ENCODE measurements around the gene DKC1. TPM values are rescaled to one million over a fixed set of nuclear protein-coding genes. Genes with fewer than 3 reads are reported as not detected.

Gene DKC1
- total and polyA plus RNA-seq, 2 donors: 34.0 to 43.8 TPM

GRCh38 chrX:154775419-154776349 lies 13.0 kb downstream of the DKC1 start:
- peaks cover 57 to 80% of the 10 kb centered on the region in 2 donors for H3K36me3 ChIP-seq (ENCODE audit: control insufficient read depth in 2 of 2, insufficient read depth in 2 of 2, low read length in 1 of 2)

DNA sequence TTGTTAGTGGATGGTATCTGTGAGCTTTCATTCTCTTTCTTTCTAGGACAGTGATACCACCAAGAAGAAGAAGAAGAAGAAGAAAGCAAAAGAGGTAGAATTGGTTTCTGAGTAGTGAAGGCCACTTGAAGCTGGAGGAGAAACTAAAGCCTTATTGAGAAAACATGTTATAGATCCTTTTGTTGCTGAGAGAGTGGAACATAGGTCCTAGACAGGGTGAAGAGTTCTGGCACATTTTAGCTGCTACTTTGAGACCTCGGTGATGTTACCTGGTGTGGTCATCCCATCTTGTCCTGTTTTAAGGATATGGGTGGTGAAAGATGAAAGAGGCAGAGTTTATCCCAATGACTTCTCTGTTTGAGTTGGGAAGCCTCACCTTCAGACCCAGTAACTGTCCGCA lies 14.1 kb downstream of the DKC1 start:
- no peak for DNase-seq (ENCODE audit: low read depth in 6 of 9, low spot score in 9 of 9)
- H3K27ac ChIP-seq (ENCODE audit: low read depth in 1 of 2, low read length in 1 of 2): no peak overlapping the region
- H3K27me3 ChIP-seq (ENCODE audit: control insufficient read depth in 2 of 2, insufficient read depth in 1 of 2, low read length in 1 of 2): no peaks in the 10 kb centered on the region
- H3K4me1 ChIP-seq (ENCODE audit: control insufficient read depth in 2 of 2, insufficient read depth in 2 of 2, low read length in 2 of 2): no peaks in the 10 kb centered on the region
- 98% methylated on average over 2 of the region's 2 CpGs for WGBS
- H3K9me3 ChIP-seq (ENCODE audit: control insufficient read depth in 2 of 2, insufficient read depth in 1 of 2, low read length in 1 of 2): no peaks in the 10 kb centered on the region
- H3K36me3 ChIP-seq (ENCODE audit: control insufficient read depth in 2 of 2, insufficient read depth in 2 of 2, low read length in 1 of 2): peaks cover 66 to 85% of the 10 kb centered on the region in 2 donors
- H3K4me3 ChIP-seq (ENCODE audit: low read length in 2 of 2): no peak overlapping the region

More at GRCh38 chrX:154775419-154776349, 13.0 kb downstream of the DKC1 start:
- no peaks in the 10 kb centered on the region for H3K4me1 ChIP-seq (ENCODE audit: control insufficient read depth in 2 of 2, insufficient read depth in 2 of 2, low read length in 2 of 2)
- no peaks in the 10 kb centered on the region for H3K9me3 ChIP-seq (ENCODE audit: control insufficient read depth in 2 of 2, insufficient read depth in 1 of 2, low read length in 1 of 2)
- 96% methylated on average over 15 of the region's 15 CpGs for WGBS
- peak overlapping the region in 1 of 2 donors; percentile 18 for H3K27ac ChIP-seq (ENCODE audit: low read depth in 1 of 2, low read length in 1 of 2)
- no peak overlapping the region for H3K4me3 ChIP-seq (ENCODE audit: low read length in 2 of 2)
- H3K27me3 ChIP-seq (ENCODE audit: control insufficient read depth in 2 of 2, insufficient read depth in 1 of 2, low read length in 1 of 2): no peaks in the 10 kb centered on the region
- no peak for DNase-seq (ENCODE audit: low read depth in 6 of 9, low spot score in 9 of 9)

GRCh38 chrX:154779261-154779660 lies 16.6 kb downstream of the DKC1 start:
- no peak overlapping the region for H3K4me3 ChIP-seq (ENCODE audit: low read length in 2 of 2)
- WGBS: 98% methylated on average over 4 of the region's 4 CpGs
- H3K9me3 ChIP-seq (ENCODE audit: control insufficient read depth in 2 of 2, insufficient read depth in 1 of 2, low read length in 1 of 2): no peaks in the 10 kb centered on the region
- no peak for DNase-seq (ENCODE audit: low read depth in 6 of 9, low spot score in 9 of 9)
- peaks cover 0 to 11% of the 10 kb centered on the region in 2 donors for H3K4me1 ChIP-seq (ENCODE audit: control insufficient read depth in 2 of 2, insufficient read depth in 2 of 2, low read length in 2 of 2)
- peaks cover 63 to 83% of the 10 kb centered on the region in 2 donors for H3K36me3 ChIP-seq (ENCODE audit: control insufficient read depth in 2 of 2, insufficient read depth in 2 of 2, low read length in 1 of 2)
- H3K27me3 ChIP-seq (ENCODE audit: control insufficient read depth in 2 of 2, insufficient read depth in 1 of 2, low read length in 1 of 2): no peaks in the 10 kb centered on the region
- H3K27ac ChIP-seq (ENCODE audit: low read depth in 1 of 2, low read length in 1 of 2): no peak overlapping the region

- Histone ChIP-seq H3K27ac (ENCODE audit: low read depth in 1 of 2, low read length in 1 of 2) (no peak overlapping the region), H3K9me3 (ENCODE audit: control insufficient read depth in 2 of 2, insufficient read depth in 1 of 2, low read length in 1 of 2) (no peaks in the 10 kb centered on the region), H3K4me1 (ENCODE audit: control insufficient read depth in 2 of 2, insufficient read depth in 2 of 2, low read length in 2 of 2) (peaks cover 0 to 26% of the 10 kb centered on the region in 2 donors), H3K4me3 (ENCODE audit: low read length in 2 of 2) (no peak overlapping the region), H3K36me3 (ENCODE audit: control insufficient read depth in 2 of 2, insufficient read depth in 2 of 2, low read length in 1 of 2) (peaks cover 57 to 73% of the 10 kb centered on the region in 2 donors), H3K27me3 (ENCODE audit: control insufficient read depth in 2 of 2, insufficient read depth in 1 of 2, low read length in 1 of 2) (no peaks in the 10 kb centered on the region)
- DNase-seq (ENCODE audit: low read depth in 6 of 9, low spot score in 9 of 9): no peak
- WGBS: 98% methylated on average over 9 of the region's 9 CpGs
Measured at GRCh38 chrX:154780968-154781367, 18.3 kb downstream of the DKC1 start.

- WGBS: 69% methylated on average over 13 of the region's 13 CpGs
- Histone ChIP-seq H3K4me3 (ENCODE audit: low read length in 2 of 2) (peak overlapping the region; percentile 5 to 34), H3K36me3 (ENCODE audit: control insufficient read depth in 2 of 2, insufficient read depth in 2 of 2, low read length in 1 of 2) (peaks cover 31 to 51% of the 10 kb centered on the region in 2 donors), H3K4me1 (ENCODE audit: control insufficient read depth in 2 of 2, insufficient read depth in 2 of 2, low read length in 2 of 2) (peaks cover 0 to 31% of the 10 kb centered on the region in 2 donors), H3K27me3 (ENCODE audit: control insufficient read depth in 2 of 2, insufficient read depth in 1 of 2, low read length in 1 of 2) (no peaks in the 10 kb centered on the region), H3K27ac (ENCODE audit: low read depth in 1 of 2, low read length in 1 of 2) (peak overlapping the region; percentile 84 to 86), H3K9me3 (ENCODE audit: control insufficient read depth in 2 of 2, insufficient read depth in 1 of 2, low read length in 1 of 2) (no peaks in the 10 kb centered on the region)
- DNase-seq (ENCODE audit: low read depth in 6 of 9, low spot score in 9 of 9): no peak
Measured at GRCh38 chrX:154784149-154784995, 21.7 kb downstream of the DKC1 start.

DNA sequence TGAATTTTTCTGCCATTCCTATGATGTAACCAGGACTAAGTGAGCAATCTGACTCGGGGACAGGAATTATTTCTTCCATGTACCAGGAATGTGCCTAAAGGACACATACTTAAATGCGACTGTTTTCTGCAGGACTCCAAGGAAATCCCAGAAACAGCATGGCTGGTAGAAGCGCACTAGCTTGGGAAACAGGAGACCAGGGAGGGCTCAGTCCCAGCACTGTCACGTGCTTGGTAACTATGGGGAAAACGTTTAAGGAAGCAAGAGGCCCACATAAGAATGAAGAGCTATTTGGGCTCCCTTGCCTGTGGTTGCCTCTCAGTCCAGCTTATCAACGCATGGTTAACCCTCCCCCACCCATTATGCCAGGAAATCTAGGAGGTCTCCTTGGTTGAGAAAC lies 23.1 kb downstream of the DKC1 start:
- H3K27ac ChIP-seq (ENCODE audit: low read depth in 1 of 2, low read length in 1 of 2): no peak overlapping the region
- WGBS: 58% methylated on average over 6 of the region's 6 CpGs
- no peak for DNase-seq (ENCODE audit: low read depth in 6 of 9, low spot score in 9 of 9)

GRCh38 chrX:154791467-154791866 lies 28.8 kb downstream of the DKC1 start:
- H3K4me1 ChIP-seq (ENCODE audit: control insufficient read depth in 2 of 2, insufficient read depth in 2 of 2, low read length in 2 of 2): peaks cover 2 to 17% of the 10 kb centered on the region in 2 donors
- no peaks in the 10 kb centered on the region for H3K9me3 ChIP-seq (ENCODE audit: control insufficient read depth in 2 of 2, insufficient read depth in 1 of 2, low read length in 1 of 2)
- H3K4me3 ChIP-seq (ENCODE audit: low read length in 2 of 2): no peak overlapping the region
- peaks cover 5 to 30% of the 10 kb centered on the region in 2 donors for H3K36me3 ChIP-seq (ENCODE audit: control insufficient read depth in 2 of 2, insufficient read depth in 2 of 2, low read length in 1 of 2)
- 70% methylated on average over 4 of the region's 4 CpGs for WGBS
- no peaks in the 10 kb centered on the region for H3K27me3 ChIP-seq (ENCODE audit: control insufficient read depth in 2 of 2, insufficient read depth in 1 of 2, low read length in 1 of 2)
- H3K27ac ChIP-seq (ENCODE audit: low read depth in 1 of 2, low read length in 1 of 2): no peak overlapping the region
- no peak for DNase-seq (ENCODE audit: low read depth in 6 of 9, low spot score in 9 of 9)

More for the DNA sequence above, 23.1 kb downstream of the DKC1 start:
- H3K4me1 ChIP-seq (ENCODE audit: control insufficient read depth in 2 of 2, insufficient read depth in 2 of 2, low read length in 2 of 2): peaks cover 0 to 31% of the 10 kb centered on the region in 2 donors
- peaks cover 24 to 51% of the 10 kb centered on the region in 2 donors for H3K36me3 ChIP-seq (ENCODE audit: control insufficient read depth in 2 of 2, insufficient read depth in 2 of 2, low read length in 1 of 2)
- H3K27me3 ChIP-seq (ENCODE audit: control insufficient read depth in 2 of 2, insufficient read depth in 1 of 2, low read length in 1 of 2): no peaks in the 10 kb centered on the region
- no peaks in the 10 kb centered on the region for H3K9me3 ChIP-seq (ENCODE audit: control insufficient read depth in 2 of 2, insufficient read depth in 1 of 2, low read length in 1 of 2)
- no peak overlapping the region for H3K4me3 ChIP-seq (ENCODE audit: low read length in 2 of 2)

GRCh38 chrX:154791939-154792338 lies 29.3 kb downstream of the DKC1 start:
- DNase-seq (ENCODE audit: low read depth in 6 of 9, low spot score in 9 of 9): no peak
- H3K4me1 ChIP-seq (ENCODE audit: control insufficient read depth in 2 of 2, insufficient read depth in 2 of 2, low read length in 2 of 2): peaks cover 2 to 20% of the 10 kb centered on the region in 2 donors
- H3K27ac ChIP-seq (ENCODE audit: low read depth in 1 of 2, low read length in 1 of 2): no peak overlapping the region
- no peaks in the 10 kb centered on the region for H3K27me3 ChIP-seq (ENCODE audit: control insufficient read depth in 2 of 2, insufficient read depth in 1 of 2, low read length in 1 of 2)
- peaks cover 5 to 30% of the 10 kb centered on the region in 2 donors for H3K36me3 ChIP-seq (ENCODE audit: control insufficient read depth in 2 of 2, insufficient read depth in 2 of 2, low read length in 1 of 2)
- no peak overlapping the region for H3K4me3 ChIP-seq (ENCODE audit: low read length in 2 of 2)
- 94% methylated on average over 8 of the region's 8 CpGs for WGBS
- H3K9me3 ChIP-seq (ENCODE audit: control insufficient read depth in 2 of 2, insufficient read depth in 1 of 2, low read length in 1 of 2): no peaks in the 10 kb centered on the region

Measured in thymus (tissue), 11 donors.